GM21723 (cell line): ENCODE results near the gene FBP2.
"Not testable (repeated sequence)": the region's sequence is repeated elsewhere in the genome, so short reads cannot be mapped to it uniquely, and the experiment has no call there.

ENCODE experiments used
- ATAC-seq: cut with Tn5 transposase; IDR thresholded peaks from one replicate; pipeline ENCODE4 v1.9.1; 2021; ENCODE audit warnings: mild to moderate bottlenecking, moderate library complexity; ENCODE audit not compliant: unreplicated experiment

The FBP2 gene

GRCh38 chr9:94606646-94607422 is 13.2 kb upstream of the FBP2 start:
- ATAC-seq, result no peak

GRCh38 chr9:94603259-94604160 is 9.9 kb upstream of the FBP2 start:
- ATAC-seq, result no peak

GRCh38 chr9:94602666-94603065 is 9.0 kb upstream of the FBP2 start:
- ATAC-seq, result no peak

GRCh38 chr9:94600715-94601114 is 7.1 kb upstream of the FBP2 start:
- ATAC-seq, result no peak

- ATAC-seq, result no peak
These were observed 6.6 kb upstream of the FBP2 start for GRCh38 chr9:94600258-94600657.

- ATAC-seq, result no peak
These were observed 5.5 kb upstream of the FBP2 start for GRCh38 chr9:94599102-94599501.

GRCh38 chr9:94592683-94593082 is 941 bp downstream of the FBP2 start:
- ATAC-seq, result not testable (repeated sequence)

- ATAC-seq, result no peak
These were observed 1.7 kb downstream of the FBP2 start for GRCh38 chr9:94591876-94592275.

GRCh38 chr9:94591046-94591545 is 2.5 kb downstream of the FBP2 start:
- not testable (repeated sequence) for ATAC-seq

GRCh38 chr9:94588681-94589080 is 4.9 kb downstream of the FBP2 start:
- no peak for ATAC-seq

- no peak for ATAC-seq
These were observed 6.8 kb downstream of the FBP2 start for GRCh38 chr9:94586814-94587213.

GRCh38 chr9:94586316-94586715 is 7.3 kb downstream of the FBP2 start:
- no peak for ATAC-seq

GRCh38 chr9:94584555-94584954 is 9.1 kb downstream of the FBP2 start:
- ATAC-seq, result no peak

GRCh38 chr9:94581728-94582127 is 11.9 kb downstream of the FBP2 start:
- no peak for ATAC-seq

GRCh38 chr9:94577571-94577970 is 16.1 kb downstream of the FBP2 start:
- ATAC-seq, result no peak

- no peak for ATAC-seq
These were observed 16.6 kb downstream of the FBP2 start for GRCh38 chr9:94577036-94577435.

GRCh38 chr9:94576131-94576530 is 17.5 kb downstream of the FBP2 start:
- ATAC-seq, result no peak

GRCh38 chr9:94568972-94569712 is 24.5 kb downstream of the FBP2 start:
- no peak for ATAC-seq

- no peak for ATAC-seq
These were observed 25.3 kb downstream of the FBP2 start for GRCh38 chr9:94568250-94568889.

GRCh38 chr9:94567271-94567670 is 26.4 kb downstream of the FBP2 start:
- no peak for ATAC-seq

GRCh38 chr9:94566550-94566949 is 27.1 kb downstream of the FBP2 start:
- ATAC-seq, result no peak
